Epithelial cell of prostate (primary cell): ENCODE data around the gene RAB27A.
"Not testable (repeated sequence)": the region's sequence is repeated elsewhere in the genome, so short reads cannot be mapped to it uniquely, and the experiment has no call there.

ENCODE experiments used
- DNase-seq: peaks from one replicate; pipeline ENCODE4 v3.0.0-alpha.2; 2011; ENCODE audit warnings: low read depth, low spot score
- H3K27ac ChIP-seq: fragments of 450-650 bp; 2 replicates; pipeline ENCODE4 v1.5.1; 2017; ENCODE audit warnings: mild to moderate bottlenecking

RAB27A gene

DNA sequence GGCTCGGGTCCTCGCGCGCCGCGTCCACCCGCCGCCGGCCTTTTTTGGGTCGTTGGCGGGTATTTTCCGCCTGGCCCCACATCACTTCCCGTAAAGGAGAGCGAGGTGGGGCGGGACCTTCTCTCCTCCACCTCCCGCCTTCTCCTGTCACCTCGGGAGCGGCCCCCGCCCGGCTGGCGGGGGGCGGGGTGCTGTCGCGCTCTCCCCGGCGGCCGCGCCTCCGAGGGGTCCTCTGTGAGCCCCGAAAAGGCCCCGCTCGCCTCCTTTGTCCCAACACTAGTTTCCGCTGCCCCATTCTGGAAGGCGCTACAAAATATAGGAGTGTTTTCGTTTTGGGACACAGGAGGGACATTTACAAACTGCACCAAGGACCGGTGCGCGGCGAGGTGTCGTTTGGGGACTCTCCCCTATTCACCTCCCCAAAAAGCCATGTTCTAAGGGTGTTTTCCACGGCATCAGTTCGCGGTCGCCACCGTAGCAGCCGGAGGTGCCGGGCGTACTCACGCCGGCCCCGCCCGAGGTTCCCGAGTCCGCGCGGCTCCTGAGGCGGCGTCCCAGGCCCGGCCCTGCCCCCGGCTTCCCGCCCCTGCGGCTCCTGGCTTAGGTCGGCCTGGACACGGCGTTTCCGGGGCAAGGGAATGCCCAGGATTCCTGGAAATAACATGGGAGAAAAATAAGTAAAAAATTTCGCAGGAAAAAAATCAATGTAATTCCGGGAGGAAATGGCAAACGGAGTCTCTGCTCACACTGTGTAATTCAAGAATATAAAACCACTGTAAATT is at the start of gene RAB27A:
Gene RAB27A (minus strand): TSS at position 68 of the 782 bp plus-strand sequence. CDS start 54,879 bp downstream, outside the sequence.
- DNase-seq: no peak
- H3K27ac ChIP-seq: peak within 1 kb of the TSS; percentile 70

DNA sequence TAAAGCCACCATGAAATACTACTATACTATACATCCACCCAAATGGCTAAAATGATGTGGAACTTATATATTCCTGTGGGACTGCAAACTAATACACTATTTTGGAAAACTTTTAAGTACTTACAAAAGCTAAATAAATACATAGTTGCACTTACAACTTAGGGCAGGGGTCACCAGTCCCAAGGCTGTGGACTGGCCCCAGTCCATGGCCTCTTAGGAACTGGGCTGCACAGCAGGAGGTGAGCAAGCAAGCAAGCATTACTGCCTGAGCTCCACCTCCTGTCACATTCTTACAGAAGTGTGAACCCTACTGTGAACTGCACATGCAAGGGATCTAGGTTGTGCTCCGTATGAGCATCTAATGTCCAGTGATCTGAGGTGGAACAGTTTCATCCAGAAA is 47.5 kb upstream of the RAB27A start:
- DNase-seq: no peak
- H3K27ac ChIP-seq: no peak overlapping the region

DNA sequence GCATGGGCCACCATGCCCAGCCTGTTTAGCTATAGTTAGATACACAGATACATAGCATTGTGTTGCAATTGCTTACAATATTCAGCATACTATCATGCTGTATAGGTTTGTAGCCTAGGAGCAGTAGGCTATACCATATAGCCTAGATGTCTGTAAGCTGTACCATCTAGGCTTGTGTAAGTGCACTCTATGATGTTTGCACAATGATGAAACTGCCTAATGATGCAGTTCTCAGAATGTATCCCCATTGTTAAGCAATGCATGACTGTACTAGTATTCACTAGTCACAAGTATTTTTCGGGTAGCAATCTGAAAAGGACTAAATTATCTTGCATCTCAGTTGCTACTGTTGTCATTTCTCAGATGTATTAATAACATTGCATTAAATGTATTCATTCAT is 45.4 kb upstream of the RAB27A start:
- H3K27ac ChIP-seq: peak overlapping the region; percentile 31
- DNase-seq: peak; percentile 66

DNA sequence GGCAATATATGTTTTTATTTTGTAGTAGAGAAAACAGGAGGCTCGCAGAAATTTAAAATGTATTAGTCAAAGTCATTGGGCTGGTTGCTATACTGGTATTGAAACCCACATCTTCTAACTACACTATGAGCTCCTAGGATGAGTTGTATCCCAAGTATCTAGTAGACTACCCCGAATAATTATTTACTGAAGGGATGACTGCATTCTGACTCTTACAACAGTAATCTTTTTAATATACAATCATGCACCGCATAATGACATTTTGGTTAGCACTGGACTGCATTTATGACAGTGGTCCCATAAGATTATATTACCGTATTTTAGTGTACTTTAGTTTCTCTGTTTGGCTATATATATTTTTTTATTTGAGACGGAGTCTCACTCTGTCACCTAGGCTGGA is 44.8 kb upstream of the RAB27A start:
- no peak for DNase-seq
- peak overlapping the region; percentile 31 for H3K27ac ChIP-seq

DNA sequence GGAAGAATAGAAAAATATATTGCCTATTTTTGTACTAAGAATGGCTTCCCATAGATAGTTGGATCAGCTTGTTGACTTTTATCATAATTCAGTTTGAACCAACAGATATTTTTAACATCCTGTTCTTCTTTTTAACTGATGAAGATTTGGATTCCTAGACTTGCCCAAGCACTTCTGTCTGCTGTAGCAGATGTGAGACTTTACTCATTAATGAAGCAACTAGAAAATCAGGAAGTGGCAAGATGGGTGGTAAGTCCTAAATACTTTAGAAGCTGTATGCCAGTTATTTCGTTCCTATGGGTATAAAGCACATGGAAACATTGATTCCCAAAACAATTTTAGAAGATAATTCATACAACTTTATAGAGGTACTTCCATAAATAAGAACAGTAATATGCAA is 37.8 kb upstream of the RAB27A start:
- H3K27ac ChIP-seq: no peak overlapping the region
- DNase-seq: no peak

DNA sequence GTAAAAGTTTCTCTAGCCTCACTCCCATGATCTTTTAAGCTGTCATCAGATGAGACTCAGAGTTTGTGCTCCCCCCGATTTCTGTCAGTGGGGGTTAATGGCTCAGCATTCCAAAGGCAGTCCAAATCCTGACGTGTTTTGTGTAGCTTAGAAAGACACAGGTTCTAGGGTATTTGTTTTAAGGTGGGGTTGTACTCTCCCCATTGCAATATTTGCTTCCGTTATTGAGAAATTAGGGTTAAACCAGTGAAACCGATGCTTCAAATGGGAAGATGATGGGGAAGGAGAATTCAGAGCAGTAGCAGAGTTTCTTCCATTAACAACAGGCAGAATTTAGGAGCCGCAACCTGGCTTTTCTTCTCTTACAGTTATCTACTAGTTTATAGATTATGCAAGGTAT is 32.9 kb upstream of the RAB27A start:
- no peak for DNase-seq
- H3K27ac ChIP-seq: no peak overlapping the region

DNA sequence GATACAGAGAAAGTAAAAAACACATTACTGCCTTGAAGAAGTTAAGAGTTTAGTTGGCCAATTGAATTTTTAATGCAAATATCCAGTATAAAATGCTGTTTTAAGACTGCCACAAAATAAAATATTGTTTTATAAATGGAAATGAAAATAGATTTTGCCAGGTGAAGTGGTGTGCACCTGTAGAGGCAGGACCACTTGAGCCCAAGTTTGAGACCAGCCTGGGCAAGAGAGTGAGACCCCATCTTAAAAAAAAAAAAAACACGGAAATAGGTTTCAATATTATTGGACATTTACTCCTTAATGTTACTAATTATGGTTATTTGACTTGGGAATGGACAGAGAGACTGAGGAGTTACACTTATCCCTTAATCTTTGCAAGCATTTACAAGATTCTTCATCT is 31.4 kb upstream of the RAB27A start:
- no peak for DNase-seq
- no peak overlapping the region for H3K27ac ChIP-seq

DNA sequence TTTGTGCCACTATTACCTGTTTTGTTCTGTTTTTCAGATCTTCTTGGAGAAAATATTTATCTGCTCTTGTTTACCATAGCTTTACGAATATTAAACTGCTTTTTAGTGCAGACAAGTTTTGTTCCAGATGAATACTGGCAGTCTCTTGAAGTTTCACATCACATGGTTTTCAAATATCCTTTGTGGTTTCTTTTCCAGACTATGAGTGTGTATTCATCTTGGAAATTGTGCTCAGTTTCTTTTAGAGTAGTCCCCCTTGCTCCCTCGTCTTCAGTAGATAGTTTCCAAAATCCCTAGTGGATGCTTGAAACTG is 30.6 kb upstream of the RAB27A start:
- DNase-seq: no peak
- no peak overlapping the region for H3K27ac ChIP-seq

DNA sequence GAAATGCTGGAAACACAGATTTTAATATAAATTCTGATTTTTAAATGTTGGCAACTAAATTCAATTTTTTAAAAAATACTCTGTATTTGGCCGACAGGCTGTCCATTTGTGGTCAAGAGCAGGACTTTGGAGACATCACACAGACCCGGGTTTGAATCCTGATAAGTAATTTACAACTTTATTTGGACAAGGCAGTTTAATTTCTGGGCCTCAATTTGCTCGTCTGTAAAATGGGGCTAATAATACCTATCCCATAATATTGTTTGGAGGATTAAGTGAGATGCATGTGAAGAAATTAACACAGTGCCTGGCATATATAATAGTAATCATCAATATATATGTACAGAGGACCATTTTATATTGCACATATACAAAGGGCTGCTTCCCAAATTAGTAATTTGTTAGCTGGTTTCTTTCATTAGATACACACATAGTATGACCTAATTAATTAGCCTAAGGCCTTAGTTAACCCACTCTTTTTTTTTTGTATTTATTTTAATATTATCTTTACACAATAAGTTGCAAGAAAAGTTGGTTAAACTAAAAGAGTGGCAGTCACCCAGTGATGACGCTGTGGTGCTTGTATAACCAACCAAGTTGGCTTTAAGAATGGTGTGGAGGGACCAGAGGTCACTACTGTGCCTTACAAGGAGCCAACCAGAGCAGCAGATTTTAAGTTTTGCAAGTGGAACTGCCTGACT is 30.1 kb upstream of the RAB27A start:
- DNase-seq: no peak

DNA sequence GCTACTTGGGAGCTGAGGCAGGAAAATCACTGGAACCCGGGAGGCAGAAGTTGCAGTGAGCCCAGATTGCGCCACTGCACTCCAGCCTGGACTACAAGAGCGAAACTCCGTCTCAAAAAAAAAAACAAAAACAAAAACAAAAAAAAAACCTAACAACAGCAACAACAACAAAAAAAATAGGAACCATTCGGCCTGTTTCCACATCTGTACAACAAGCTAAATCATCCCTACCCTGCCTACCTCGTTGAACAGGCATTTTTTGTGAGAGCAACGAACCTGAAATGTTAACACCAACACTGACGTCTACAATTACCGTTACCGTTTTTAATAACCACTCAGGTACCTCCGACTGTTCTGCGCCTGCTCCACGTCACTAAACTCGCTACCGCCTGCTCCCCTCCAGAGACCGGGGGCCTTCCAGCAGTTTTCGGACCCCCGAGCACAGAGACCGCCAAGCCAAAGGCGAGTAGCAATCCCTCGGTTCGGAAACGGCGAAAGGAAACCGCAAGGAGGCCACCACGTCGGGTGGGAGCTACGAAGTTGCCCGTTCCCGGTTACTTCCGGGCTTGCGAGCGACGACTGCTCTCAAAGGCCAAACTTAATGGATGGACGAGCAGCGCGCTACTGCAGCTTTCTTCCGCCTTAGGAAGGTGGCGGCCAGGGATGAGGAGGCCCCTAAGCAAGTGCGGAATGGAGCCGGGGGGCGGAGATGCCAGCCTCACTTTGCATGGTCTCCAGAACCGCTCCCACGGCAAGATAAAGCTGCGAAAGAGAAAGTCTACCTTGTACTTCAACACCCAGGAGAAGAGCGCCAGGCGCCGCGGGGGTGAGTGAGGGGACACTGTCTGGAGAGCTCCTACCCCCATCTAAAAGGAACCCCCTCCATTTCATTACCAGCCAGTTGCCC is 29.2 kb upstream of the RAB27A start, which contains the start of the genes PIGB and PIGBOS1:
Gene PIGB (plus strand): TSS at position 635 of the 907 bp plus-strand sequence. CDS start 29 bp downstream, at position 664.
Gene PIGBOS1 (minus strand): TSS at position 536 of the 907 bp plus-strand sequence. CDS start 1,331 bp downstream, outside the sequence.
- peak; percentile 33 for DNase-seq
- peak within 1 kb of the TSS; percentile 69 for H3K27ac ChIP-seq

More for the DNA sequence above, 30.1 kb upstream of the RAB27A start:
- H3K27ac ChIP-seq: peak overlapping the region; percentile 69

DNA sequence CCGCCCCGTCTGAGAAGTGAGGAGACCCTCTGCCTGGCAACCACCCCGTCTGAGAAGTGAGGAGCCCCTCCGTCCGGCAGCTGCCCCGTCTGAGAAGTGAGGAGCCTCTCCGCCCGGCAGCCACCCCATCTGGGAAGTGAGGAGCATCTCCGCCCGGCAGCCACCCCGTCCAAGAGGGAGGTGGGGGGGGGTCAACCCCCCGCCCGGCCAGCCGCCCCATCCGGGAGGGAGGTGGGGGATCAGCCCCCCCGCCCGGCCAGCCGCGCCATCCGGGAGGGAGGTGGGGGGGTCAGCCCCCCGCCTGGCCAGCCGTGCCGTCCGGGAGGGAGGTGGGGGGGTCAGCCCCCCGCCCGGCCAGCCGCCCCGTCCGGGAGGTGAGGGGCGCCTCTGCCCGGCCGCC is 13.2 kb upstream of the RAB27A start:
- DNase-seq, H3K27ac ChIP-seq: not testable (repeated sequence)

DNA sequence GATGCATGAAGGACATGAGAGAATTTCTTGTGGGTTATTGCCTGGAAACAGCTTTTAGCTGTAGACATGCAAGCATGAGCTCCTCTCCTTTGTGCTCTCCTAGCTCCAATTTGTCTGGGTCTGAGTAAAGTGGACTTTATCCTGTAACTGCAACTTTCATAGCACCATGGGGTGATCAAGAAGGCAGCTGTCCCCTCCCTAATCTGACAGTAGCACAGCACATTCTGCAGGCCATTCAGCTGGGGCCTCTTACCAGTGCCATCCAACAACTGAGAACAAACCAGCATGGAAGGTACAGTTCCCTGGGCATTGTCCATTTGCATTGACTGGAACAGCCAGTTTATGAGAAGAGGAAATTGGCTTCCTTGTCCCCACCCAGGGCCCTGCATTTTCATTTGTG is 7.7 kb upstream of the RAB27A start:
- H3K27ac ChIP-seq: no peak overlapping the region
- DNase-seq: no peak

DNA sequence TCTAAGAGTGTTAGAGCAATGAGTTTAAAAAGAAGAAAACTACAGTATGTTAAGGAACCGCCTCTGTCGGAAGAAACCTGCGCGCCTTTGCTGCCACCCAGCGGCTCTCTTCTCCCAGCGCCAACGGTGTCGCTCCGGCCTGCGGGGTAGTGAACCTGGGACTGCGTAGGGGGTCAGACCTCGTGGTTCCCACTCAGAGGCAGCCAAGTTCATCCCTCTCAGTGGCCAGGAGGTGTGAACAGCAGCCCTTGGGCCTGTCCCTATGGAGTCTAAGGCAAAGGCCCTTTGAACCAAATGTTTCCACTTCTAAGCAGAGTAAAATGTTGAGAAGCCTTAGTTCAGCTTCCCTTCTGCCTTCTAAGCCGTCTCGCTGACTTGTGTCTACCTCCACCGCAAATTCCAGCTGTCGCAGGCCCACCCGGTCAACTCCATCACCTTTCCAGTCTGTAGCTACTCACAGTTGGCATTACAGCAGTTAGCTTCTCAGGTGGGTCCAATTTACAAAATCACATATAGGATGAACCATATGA is 980 bp upstream of the RAB27A start:
- DNase-seq: no peak
- peak overlapping the region; percentile 70 for H3K27ac ChIP-seq

DNA sequence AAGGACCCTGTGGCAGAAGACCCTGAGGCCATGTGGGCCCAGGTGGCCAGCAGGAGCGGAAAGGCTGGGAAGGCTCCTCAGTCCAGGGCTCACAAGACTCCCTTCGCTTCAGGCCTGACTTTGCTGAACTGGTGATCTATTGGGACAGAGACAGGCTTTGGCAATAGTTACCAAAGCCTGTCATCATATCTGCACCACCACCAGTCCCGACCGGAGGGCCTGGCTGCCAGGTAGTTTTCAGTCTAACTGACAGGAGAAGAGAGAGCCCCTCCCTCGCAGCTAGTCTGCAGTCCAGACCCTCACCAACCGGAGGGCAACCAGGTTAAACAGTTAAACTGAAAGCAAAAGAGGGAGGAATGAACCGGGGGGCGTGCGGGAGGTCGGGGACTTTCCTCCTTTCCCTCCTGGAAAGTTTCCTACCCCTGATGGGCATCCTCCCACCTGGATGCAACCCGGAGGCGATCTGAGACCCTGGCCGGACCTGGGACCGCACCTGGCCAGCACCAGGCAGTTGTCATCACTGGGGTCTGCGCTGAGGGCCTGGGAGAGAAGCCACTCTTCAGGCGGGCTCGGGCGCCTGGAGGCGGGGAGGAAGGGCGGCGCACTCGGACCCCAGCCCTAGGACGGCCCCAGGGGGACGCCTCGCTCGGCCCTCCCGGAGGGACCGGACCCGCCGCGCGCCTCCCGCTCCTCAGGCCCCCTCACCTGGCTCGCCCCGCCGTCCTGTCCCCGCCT is 435 bp downstream of the RAB27A start:
- DNase-seq: no peak

DNA sequence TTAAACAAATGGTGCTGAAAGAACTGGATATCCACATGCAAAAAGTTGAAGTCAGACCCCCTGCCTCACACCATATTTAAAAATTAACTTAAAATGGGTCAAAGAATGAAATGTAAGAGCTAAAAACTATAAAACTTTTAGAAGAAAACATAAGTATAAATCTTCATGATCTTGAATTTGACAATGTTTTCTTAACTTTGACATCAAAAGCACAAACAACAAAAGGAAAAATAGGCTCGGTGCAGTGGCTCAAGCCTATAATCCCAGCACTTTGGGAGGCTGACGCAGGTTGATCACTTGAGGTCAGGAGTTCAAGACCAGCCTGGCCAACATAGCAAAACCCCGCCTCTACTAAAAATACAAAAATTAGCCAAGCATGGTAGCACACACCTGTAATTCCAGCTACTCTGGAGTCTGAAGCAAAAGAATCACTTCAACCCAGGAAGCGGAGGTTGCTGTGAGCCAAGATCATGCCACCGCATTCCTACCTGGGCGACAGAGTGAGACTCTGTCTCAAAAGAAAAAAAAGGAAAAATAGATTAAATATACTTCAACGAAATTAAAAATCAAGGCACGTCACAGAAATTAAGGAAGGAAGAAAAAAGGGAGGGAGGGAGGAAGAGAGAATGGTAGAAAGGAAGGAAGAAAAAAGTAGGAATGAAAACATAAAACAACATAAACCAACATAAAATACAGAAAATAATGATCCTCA is 1.5 kb downstream of the RAB27A start:
- H3K27ac ChIP-seq: peak overlapping the region; percentile 70
- DNase-seq: no peak

More for the DNA sequence above, 435 bp downstream of the RAB27A start:
- H3K27ac ChIP-seq: peak overlapping the region; percentile 70

DNA sequence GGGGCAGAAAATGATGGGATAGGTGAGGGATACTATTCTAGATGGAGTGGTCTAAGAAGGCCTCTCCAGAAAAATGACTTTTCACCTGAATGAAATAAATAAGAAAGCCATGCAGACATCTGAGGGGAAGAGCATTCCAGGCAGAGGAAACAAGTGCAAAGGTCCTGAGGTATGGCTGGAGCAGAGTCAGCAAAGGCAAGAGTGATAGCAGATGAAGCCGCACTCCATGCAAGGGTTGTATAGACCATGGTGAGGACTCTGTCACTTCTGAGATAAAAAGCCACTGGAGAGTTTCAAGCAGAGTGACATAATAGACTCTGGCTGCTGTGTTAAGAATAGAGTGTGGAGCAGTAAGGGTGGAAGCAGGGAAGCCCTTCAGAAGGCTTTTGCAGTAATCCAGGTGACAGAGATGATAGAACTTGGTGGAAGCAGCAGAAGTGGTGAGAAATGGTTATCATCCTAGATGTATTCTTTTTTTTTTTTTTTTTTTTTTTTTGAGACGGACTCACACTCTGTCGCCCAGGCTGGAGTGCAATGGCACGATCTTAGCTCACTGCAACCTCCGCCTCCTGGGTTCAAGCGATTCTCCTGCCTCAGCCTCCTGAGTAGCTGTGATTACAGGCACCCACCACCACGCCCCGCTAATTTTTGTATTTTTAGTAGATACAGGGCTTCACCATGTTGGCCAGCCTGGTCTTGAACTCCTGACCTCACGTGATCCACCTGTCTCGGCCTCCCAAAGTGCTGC is 3.0 kb downstream of the RAB27A start:
- H3K27ac ChIP-seq, DNase-seq: not testable (repeated sequence)

DNA sequence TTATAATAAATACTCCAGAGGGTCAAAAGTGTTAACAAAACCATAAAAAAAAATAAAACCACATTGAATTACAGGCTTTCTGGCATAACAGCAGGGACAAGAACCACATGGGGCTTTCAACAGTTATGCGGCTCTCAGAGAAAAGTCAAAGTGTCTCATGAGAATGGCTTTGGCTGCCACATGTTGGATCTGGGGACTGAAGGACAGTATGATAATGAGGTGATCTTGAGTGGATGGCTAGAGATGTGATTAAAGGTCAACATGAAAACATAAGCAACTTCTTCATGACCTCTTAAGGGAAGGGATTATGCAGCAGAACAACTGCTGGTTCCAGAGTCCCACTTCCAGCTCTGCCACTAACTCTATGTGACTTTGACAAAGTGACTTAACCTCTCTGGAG is 5.2 kb downstream of the RAB27A start:
- no peak overlapping the region for H3K27ac ChIP-seq
- no peak for DNase-seq
